Measurements from ENCODE around the gene EHD1. TPM values are rescaled to one million over a fixed set of nuclear protein-coding genes. Genes with fewer than 3 reads are reported as not detected.

Gene EHD1
- 72.4 and 90.2 TPM in 2 replicates for total RNA-seq

GRCh38 chr11:64878494-64879243 lies at the start of gene EHD1:
TSS of gene EHD1 (minus strand) at chr11:64878621. CDS start at chr11:64878464, 157 bp downstream.

GRCh38 chr11:64923944-64924909 lies 45.8 kb upstream of the EHD1 start, which contains the start of gene PPP2R5B:
TSS of gene PPP2R5B (plus strand) at chr11:64924689. CDS start at chr11:64925735, 1,046 bp downstream.

GRCh38 chr11:64916775-64917662 lies 38.6 kb upstream of the EHD1 start, which contains the start of gene ATG2A:
TSS of gene ATG2A (minus strand) at chr11:64917209. CDS start at chr11:64917135, 74 bp downstream.

GRCh38 chr11:64844330-64845128 lies 33.9 kb downstream of the EHD1 start, which contains the start of gene CDC42BPG:
TSS of gene CDC42BPG (minus strand) at chr11:64844653. CDS start at chr11:64844569, 84 bp downstream.

GRCh38 chr11:64810271-64810890 lies 68.0 kb downstream of the EHD1 start, which contains the start of gene MEN1:
TSS of gene MEN1 (minus strand) at chr11:64810551. CDS start at chr11:64810109, 442 bp downstream.

GRCh38 chr11:64803158-64803845 lies 75.1 kb downstream of the EHD1 start, which contains the start of gene MAP4K2:
TSS of gene MAP4K2 (minus strand) at chr11:64803214. CDS start at chr11:64803149, 65 bp downstream.

Small RNA genes within 50 kb of the gene (small RNA-seq; reads per million reads assigned to genes)
- gene MIR6749 (not detected), gene MIR6750 (not detected)

Other genes starting within 250 kb of the EHD1 start
- 2.6 and 7.6 TPM in 2 replicates for gene NRXN2, start 155.4 kb downstream of the EHD1 start, total RNA-seq
- gene RASGRP2, start 134.5 kb downstream of the EHD1 start, total RNA-seq, result 0.13 TPM in 1 of 2 replicates, not detected in the other
- 0.32 and 0.39 TPM in 2 replicates for gene PYGM, start 118.6 kb downstream of the EHD1 start, total RNA-seq
- 110 and 117 TPM in 2 replicates for gene SF1, start 100.1 kb downstream of the EHD1 start, total RNA-seq
- gene MAP4K2, start 75.4 kb downstream of the EHD1 start, total RNA-seq, result 12.3 and 13.3 TPM in 2 replicates
- 12.3 and 12.5 TPM in 2 replicates for gene MEN1, start 68.1 kb downstream of the EHD1 start, total RNA-seq
- under 0.01 TPM in 2 replicates for gene CDC42BPG, start 34.0 kb downstream of the EHD1 start, total RNA-seq
- gene ATG2A, start 38.6 kb upstream of the EHD1 start, total RNA-seq, result 15.3 and 15.4 TPM in 2 replicates
- gene PPP2R5B, start 46.1 kb upstream of the EHD1 start, total RNA-seq, result 8.2 TPM in 2 replicates
- gene GPHA2, start 57.3 kb upstream of the EHD1 start, total RNA-seq, result not detected in 2 replicates
- not detected in 2 replicates for gene MAJIN, start 93.5 kb upstream of the EHD1 start, total RNA-seq
- 0.39 and 1.4 TPM in 2 replicates for gene BATF2, start 118.3 kb upstream of the EHD1 start, total RNA-seq
- gene ARL2, start 135.5 kb upstream of the EHD1 start, total RNA-seq, result 74.2 and 76.9 TPM in 2 replicates
- gene SNX15, start 148.8 kb upstream of the EHD1 start, total RNA-seq, result 11.9 and 13.4 TPM in 2 replicates
- 5.9 and 7.7 TPM in 2 replicates for gene SAC3D1, start 162.6 kb upstream of the EHD1 start, total RNA-seq
- gene NAALADL1, start 179.9 kb upstream of the EHD1 start, total RNA-seq, result 18.5 and 25.1 TPM in 2 replicates
- 5.4 and 7.7 TPM in 2 replicates for gene CDCA5, start 205.4 kb upstream of the EHD1 start, total RNA-seq
- 35.1 and 40.6 TPM in 2 replicates for gene ZFPL1, start 205.6 kb upstream of the EHD1 start, total RNA-seq
- gene VPS51, start 217.6 kb upstream of the EHD1 start, total RNA-seq, result 123 and 217 TPM in 2 replicates
- gene TM7SF2, start 233.3 kb upstream of the EHD1 start, total RNA-seq, result 4.2 and 8.5 TPM in 2 replicates
- gene ZNHIT2, start 239.1 kb upstream of the EHD1 start, total RNA-seq, result 8.9 and 9.5 TPM in 2 replicates
- 154 and 175 TPM in 2 replicates for gene FAU, start 243.5 kb upstream of the EHD1 start, total RNA-seq
- 35.1 and 39.6 TPM in 2 replicates for gene MRPL49, start 243.7 kb upstream of the EHD1 start, total RNA-seq